ENCODE results near the gene ADD2.

ADD2 gene

GRCh38 chr2:70645733-70646419, 122.1 kb downstream of the ADD2 start:
- Histone ChIP-seq H3K4me1 (ENCODE audit: insufficient read depth, low read length) (no peaks in the 10 kb centered on the region), H3K9me3 (ENCODE audit: insufficient read depth, low read depth, low read length) (no peaks in the 10 kb centered on the region), H3K36me3 (ENCODE audit: insufficient read depth, low read length) (no peaks in the 10 kb centered on the region), H3K27me3 (ENCODE audit: insufficient read depth, low read length) (no peaks in the 10 kb centered on the region), H3K4me3 (ENCODE audit: low read length) (no peak overlapping the region), H3K27ac (ENCODE audit: low read depth, low read length) (no peak overlapping the region), H3K9ac (ENCODE audit: low read depth, low read length) (no peak overlapping the region)
- WGBS: 71% methylated on average over 10 of the region's 10 CpGs

GRCh38 chr2:70643715-70644114, 124.3 kb downstream of the ADD2 start:
- H3K9me3 ChIP-seq (ENCODE audit: insufficient read depth, low read depth, low read length): no peaks in the 10 kb centered on the region
- H3K27me3 ChIP-seq (ENCODE audit: insufficient read depth, low read length): no peaks in the 10 kb centered on the region
- WGBS: 80% methylated on average over 12 of the region's 12 CpGs
- no peaks in the 10 kb centered on the region for H3K4me1 ChIP-seq (ENCODE audit: insufficient read depth, low read length)
- no peak overlapping the region for H3K27ac ChIP-seq (ENCODE audit: low read depth, low read length)
- H3K36me3 ChIP-seq (ENCODE audit: insufficient read depth, low read length): no peaks in the 10 kb centered on the region
- H3K9ac ChIP-seq (ENCODE audit: low read depth, low read length): no peak overlapping the region
- H3K4me3 ChIP-seq (ENCODE audit: low read length): no peak overlapping the region

- H3K4me3 ChIP-seq (ENCODE audit: low read length): no peak overlapping the region
- no peak overlapping the region for H3K9ac ChIP-seq (ENCODE audit: low read depth, low read length)
- no peaks in the 10 kb centered on the region for H3K36me3 ChIP-seq (ENCODE audit: insufficient read depth, low read length)
- H3K27ac ChIP-seq (ENCODE audit: low read depth, low read length): no peak overlapping the region
- no peaks in the 10 kb centered on the region for H3K27me3 ChIP-seq (ENCODE audit: insufficient read depth, low read length)
- H3K4me1 ChIP-seq (ENCODE audit: insufficient read depth, low read length): no peaks in the 10 kb centered on the region
- WGBS: 89% methylated on average over 5 of the region's 7 CpGs
- no peaks in the 10 kb centered on the region for H3K9me3 ChIP-seq (ENCODE audit: insufficient read depth, low read depth, low read length)
These were observed 126.7 kb downstream of the ADD2 start for GRCh38 chr2:70641263-70641784.

- H3K4me3 ChIP-seq (ENCODE audit: low read length): no peak overlapping the region
- H3K9ac ChIP-seq (ENCODE audit: low read depth, low read length): no peak overlapping the region
- H3K4me1 ChIP-seq (ENCODE audit: insufficient read depth, low read length): no peaks in the 10 kb centered on the region
- 0 out of 2 replicates have a peak, but pooled peaks cover 2% of the 10 kb centered on the region for H3K9me3 ChIP-seq (ENCODE audit: insufficient read depth, low read depth, low read length)
- H3K27ac ChIP-seq (ENCODE audit: low read depth, low read length): no peak overlapping the region
- H3K36me3 ChIP-seq (ENCODE audit: insufficient read depth, low read length): no peaks in the 10 kb centered on the region
- WGBS: 63% methylated on average over 4 of the region's 4 CpGs
- H3K27me3 ChIP-seq (ENCODE audit: insufficient read depth, low read length): no peaks in the 10 kb centered on the region
These were observed 128.1 kb downstream of the ADD2 start for GRCh38 chr2:70639841-70640436.

GRCh38 chr2:70638561-70638960, 129.4 kb downstream of the ADD2 start:
- Histone ChIP-seq H3K27ac (ENCODE audit: low read depth, low read length) (no peak overlapping the region), H3K27me3 (ENCODE audit: insufficient read depth, low read length) (no peaks in the 10 kb centered on the region)

DNA sequence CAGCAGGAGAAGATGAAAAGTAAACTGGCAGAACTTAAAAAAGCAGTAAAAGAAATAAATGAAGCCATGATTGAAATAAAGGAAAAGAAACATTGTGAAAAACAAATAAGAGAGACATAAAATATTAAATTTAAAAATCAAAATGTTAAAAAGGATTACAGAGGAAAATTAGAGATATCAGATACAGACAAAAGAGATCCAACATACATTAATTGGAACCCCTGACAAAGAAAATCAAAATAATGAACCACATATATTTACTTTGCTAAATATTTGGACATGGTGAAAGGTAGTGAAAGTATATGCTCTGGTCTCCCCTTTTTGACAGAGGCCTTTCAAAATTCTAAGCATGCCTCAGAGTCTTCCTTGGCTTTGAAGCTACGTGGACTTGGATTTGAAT, 134.5 kb downstream of the ADD2 start:
- Histone ChIP-seq H3K36me3 (ENCODE audit: insufficient read depth, low read length) (no peaks in the 10 kb centered on the region), H3K27me3 (ENCODE audit: insufficient read depth, low read length) (no peaks in the 10 kb centered on the region), H3K4me3 (ENCODE audit: low read length) (no peak overlapping the region), H3K4me1 (ENCODE audit: insufficient read depth, low read length) (no peaks in the 10 kb centered on the region), H3K9ac (ENCODE audit: low read depth, low read length) (no peak overlapping the region), H3K9me3 (ENCODE audit: insufficient read depth, low read depth, low read length) (peaks cover 2% of the 10 kb centered on the region; the same call in 1 of the 2 replicates), H3K27ac (ENCODE audit: low read depth, low read length) (no peak overlapping the region)
- 84% methylated on average over 1 of the region's 1 CpG for WGBS

More at GRCh38 chr2:70638561-70638960, 129.4 kb downstream of the ADD2 start:
- Histone ChIP-seq H3K9ac (ENCODE audit: low read depth, low read length) (no peak overlapping the region), H3K4me1 (ENCODE audit: insufficient read depth, low read length) (no peaks in the 10 kb centered on the region), H3K36me3 (ENCODE audit: insufficient read depth, low read length) (no peaks in the 10 kb centered on the region), H3K4me3 (ENCODE audit: low read length) (no peak overlapping the region), H3K9me3 (ENCODE audit: insufficient read depth, low read depth, low read length) (0 out of 2 replicates have a peak, but pooled peaks cover 2% of the 10 kb centered on the region)
- WGBS: no CpG with 5 or more reads among the region's 2 CpGs

- Histone ChIP-seq H3K27me3 (ENCODE audit: insufficient read depth, low read length) (no peaks in the 10 kb centered on the region), H3K4me1 (ENCODE audit: insufficient read depth, low read length) (no peaks in the 10 kb centered on the region), H3K36me3 (ENCODE audit: insufficient read depth, low read length) (no peaks in the 10 kb centered on the region), H3K27ac (ENCODE audit: low read depth, low read length) (no peak overlapping the region), H3K4me3 (ENCODE audit: low read length) (no peak overlapping the region), H3K9me3 (ENCODE audit: insufficient read depth, low read depth, low read length) (peaks cover 2% of the 10 kb centered on the region; the same call in 1 of the 2 replicates), H3K9ac (ENCODE audit: low read depth, low read length) (no peak overlapping the region)
- WGBS: 100% methylated on average over 1 of the region's 1 CpG
These were observed 135.0 kb downstream of the ADD2 start for GRCh38 chr2:70632966-70633365.

DNA sequence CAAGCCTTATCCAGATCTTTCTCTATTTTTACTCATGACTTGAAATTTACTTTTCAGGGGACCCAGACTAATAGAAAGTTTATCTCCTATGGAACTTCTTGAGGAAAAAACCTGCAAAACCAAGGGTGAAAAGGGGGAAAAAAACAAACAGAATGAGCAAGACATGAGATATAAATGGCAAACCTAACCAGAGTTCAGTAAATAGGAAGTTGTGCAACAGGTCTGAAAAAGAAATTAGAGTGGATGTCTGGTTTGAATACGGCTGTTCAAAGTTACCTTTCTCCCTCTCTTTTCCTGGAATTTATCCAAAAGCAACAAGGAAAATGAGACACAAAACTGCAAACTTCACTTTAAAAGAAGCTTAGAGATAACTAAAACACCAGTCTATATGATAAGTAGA, 135.6 kb downstream of the ADD2 start:
- Histone ChIP-seq H3K27ac (ENCODE audit: low read depth, low read length) (no peak overlapping the region), H3K4me3 (ENCODE audit: low read length) (no peak overlapping the region), H3K27me3 (ENCODE audit: insufficient read depth, low read length) (no peaks in the 10 kb centered on the region), H3K36me3 (ENCODE audit: insufficient read depth, low read length) (no peaks in the 10 kb centered on the region), H3K9ac (ENCODE audit: low read depth, low read length) (no peak overlapping the region), H3K4me1 (ENCODE audit: insufficient read depth, low read length) (peaks cover 3% of the 10 kb centered on the region), H3K9me3 (ENCODE audit: insufficient read depth, low read depth, low read length) (peaks cover 2% of the 10 kb centered on the region; the same call in 1 of the 2 replicates)
- WGBS: 89% methylated on average over 1 of the region's 1 CpG

DNA sequence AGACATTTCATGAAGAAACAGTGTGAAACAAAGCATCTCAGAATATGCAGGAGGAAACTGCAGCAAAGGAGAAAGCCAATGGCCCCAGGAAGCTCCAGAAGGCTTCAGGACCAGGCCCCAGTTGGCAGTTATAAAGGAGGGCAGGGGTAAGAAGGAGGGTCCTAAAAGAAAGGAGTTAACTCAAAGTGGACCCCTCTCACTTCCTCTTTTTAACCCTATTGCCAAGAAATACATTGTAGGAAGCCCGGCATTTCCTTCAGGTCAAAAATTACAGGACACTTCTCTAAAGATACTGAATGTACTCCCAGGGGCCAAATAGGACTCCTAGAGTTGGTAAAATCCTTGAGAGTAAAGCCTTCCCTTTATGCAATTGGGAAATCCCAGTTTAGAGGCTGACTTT, 137.2 kb downstream of the ADD2 start:
- H3K36me3 ChIP-seq (ENCODE audit: insufficient read depth, low read length): no peaks in the 10 kb centered on the region
- WGBS: 85% methylated on average over 1 of the region's 1 CpG
- peaks cover 2% of the 10 kb centered on the region; the same call in 1 of the 2 replicates for H3K9me3 ChIP-seq (ENCODE audit: insufficient read depth, low read depth, low read length)
- no peak overlapping the region for H3K27ac ChIP-seq (ENCODE audit: low read depth, low read length)
- no peak overlapping the region for H3K4me3 ChIP-seq (ENCODE audit: low read length)
- peaks cover 17% of the 10 kb centered on the region for H3K4me1 ChIP-seq (ENCODE audit: insufficient read depth, low read length)
- H3K9ac ChIP-seq (ENCODE audit: low read depth, low read length): no peak overlapping the region
- no peaks in the 10 kb centered on the region for H3K27me3 ChIP-seq (ENCODE audit: insufficient read depth, low read length)

GRCh38 chr2:70627211-70627898, 140.6 kb downstream of the ADD2 start:
- H3K27me3 ChIP-seq (ENCODE audit: insufficient read depth, low read length): no peaks in the 10 kb centered on the region
- WGBS: 61% methylated on average over 2 of the region's 2 CpGs
- peaks cover 19% of the 10 kb centered on the region for H3K4me1 ChIP-seq (ENCODE audit: insufficient read depth, low read length)
- H3K4me3 ChIP-seq (ENCODE audit: low read length): no peak overlapping the region
- H3K9me3 ChIP-seq (ENCODE audit: insufficient read depth, low read depth, low read length): no peaks in the 10 kb centered on the region
- no peak overlapping the region for H3K9ac ChIP-seq (ENCODE audit: low read depth, low read length)
- no peak overlapping the region for H3K27ac ChIP-seq (ENCODE audit: low read depth, low read length)
- H3K36me3 ChIP-seq (ENCODE audit: insufficient read depth, low read length): no peaks in the 10 kb centered on the region

All from HUES64 (cell line).